ENCODE results near the gene PCDHGC5. TPM values are rescaled to one million over a fixed set of nuclear protein-coding genes. Genes with fewer than 3 reads are reported as not detected.

PCDHGC5 gene
- total RNA-seq, 2 experiments from 2014 or later: not detected

- peaks cover 21% of the 10 kb centered on the region for H3K4me1 Mint-ChIP-seq
- peaks cover 24% of the 10 kb centered on the region for H3K36me3 Mint-ChIP-seq
- no peak overlapping the region for H3K4me3 Mint-ChIP-seq
- H3K27me3 Mint-ChIP-seq: no peaks in the 10 kb centered on the region
- no peak overlapping the region for H3K27ac Mint-ChIP-seq
- H3K9me3 Mint-ChIP-seq: no peaks in the 10 kb centered on the region
- DNase-seq: no peak
Observed at GRCh38 chr5:141527426-141527825, 38.5 kb downstream of the PCDHGC5 start.

- H3K36me3 Mint-ChIP-seq: peaks cover 21% of the 10 kb centered on the region
- H3K27me3 Mint-ChIP-seq: no peaks in the 10 kb centered on the region
- H3K4me1 Mint-ChIP-seq: peaks cover 11% of the 10 kb centered on the region
- H3K9me3 Mint-ChIP-seq: no peaks in the 10 kb centered on the region
- peak overlapping the region; percentile 9 for H3K27ac Mint-ChIP-seq
- DNase-seq: no peak
- H3K4me3 Mint-ChIP-seq: no peak overlapping the region
Observed at GRCh38 chr5:141528291-141528984, 39.6 kb downstream of the PCDHGC5 start.

GRCh38 chr5:141529002-141529401 lies 40.1 kb downstream of the PCDHGC5 start:
- Mint-ChIP-seq H3K27ac (no peak overlapping the region), H3K36me3 (peaks cover 22% of the 10 kb centered on the region), H3K9me3 (no peaks in the 10 kb centered on the region), H3K4me1 (peaks cover 11% of the 10 kb centered on the region), H3K27me3 (no peaks in the 10 kb centered on the region), H3K4me3 (no peak overlapping the region)
- no peak for DNase-seq

- no peaks in the 10 kb centered on the region for H3K27me3 Mint-ChIP-seq
- no peaks in the 10 kb centered on the region for H3K9me3 Mint-ChIP-seq
- no peak overlapping the region for H3K27ac Mint-ChIP-seq
Observed at GRCh38 chr5:141529873-141530272, 41.0 kb downstream of the PCDHGC5 start.

GRCh38 chr5:141532726-141533125 lies 43.8 kb downstream of the PCDHGC5 start:
- DNase-seq: no peak
- Mint-ChIP-seq H3K4me3 (no peak overlapping the region), H3K27me3 (no peaks in the 10 kb centered on the region), H3K27ac (no peak overlapping the region), H3K4me1 (no peaks in the 10 kb centered on the region), H3K36me3 (peaks cover 19% of the 10 kb centered on the region), H3K9me3 (no peaks in the 10 kb centered on the region)

More at GRCh38 chr5:141529873-141530272, 41.0 kb downstream of the PCDHGC5 start:
- DNase-seq: no peak
- H3K4me3 Mint-ChIP-seq: no peak overlapping the region
- H3K36me3 Mint-ChIP-seq: peaks cover 23% of the 10 kb centered on the region
- peaks cover 8% of the 10 kb centered on the region for H3K4me1 Mint-ChIP-seq

GRCh38 chr5:141533897-141534296 lies 45.0 kb downstream of the PCDHGC5 start:
- H3K4me3 Mint-ChIP-seq: no peak overlapping the region
- DNase-seq: no peak
- no peaks in the 10 kb centered on the region for H3K9me3 Mint-ChIP-seq

GRCh38 chr5:141534492-141535213 lies 45.8 kb downstream of the PCDHGC5 start:
- Mint-ChIP-seq H3K4me3 (no peak overlapping the region), H3K36me3 (peaks cover 20% of the 10 kb centered on the region), H3K27me3 (no peaks in the 10 kb centered on the region), H3K4me1 (no peaks in the 10 kb centered on the region), H3K27ac (peak overlapping the region; percentile 47), H3K9me3 (no peaks in the 10 kb centered on the region)
- DNase-seq: no peak

More at GRCh38 chr5:141533897-141534296, 45.0 kb downstream of the PCDHGC5 start:
- Mint-ChIP-seq H3K27me3 (no peaks in the 10 kb centered on the region), H3K36me3 (peaks cover 15% of the 10 kb centered on the region), H3K27ac (no peak overlapping the region), H3K4me1 (no peaks in the 10 kb centered on the region)

Other genes starting within 250 kb of the PCDHGC5 start
- gene PCDHB15, start 243.7 kb upstream of the PCDHGC5 start, total RNA-seq: not detected
- under 1 TPM in 1 of 2 experiments, not detected in 1; 0.21 TPM for gene SLC25A2, start 185.0 kb upstream of the PCDHGC5 start, total RNA-seq
- 10 to 100 TPM; 60.4 to 60.5 TPM for gene TAF7, start 168.3 kb upstream of the PCDHGC5 start, total RNA-seq
- not detected for gene PCDHGA1, start 158.6 kb upstream of the PCDHGC5 start, total RNA-seq
- gene PCDHGA2, start 150.3 kb upstream of the PCDHGC5 start, total RNA-seq: not detected
- not detected for gene PCDHGA3, start 145.3 kb upstream of the PCDHGC5 start, total RNA-seq
- gene PCDHGB1, start 139.0 kb upstream of the PCDHGC5 start, total RNA-seq: not detected
- under 1 TPM in 1 of 2 experiments, not detected in 1; 0.12 TPM for gene PCDHGA4, start 134.1 kb upstream of the PCDHGC5 start, total RNA-seq
- under 1 TPM in 1 of 2 experiments, not detected in 1; 0.10 TPM for gene PCDHGB2, start 129.1 kb upstream of the PCDHGC5 start, total RNA-seq
- under 1 TPM in 1 of 2 experiments, not detected in 1; 0.06 TPM for gene PCDHGA5, start 124.9 kb upstream of the PCDHGC5 start, total RNA-seq
- not detected for gene PCDHGB3, start 118.8 kb upstream of the PCDHGC5 start, total RNA-seq
- gene PCDHGA6, start 115.2 kb upstream of the PCDHGC5 start, total RNA-seq: under 1 TPM; 0.08 TPM
- gene PCDHGA7, start 106.3 kb upstream of the PCDHGC5 start, total RNA-seq: not detected
- gene PCDHGB4, start 101.4 kb upstream of the PCDHGC5 start, total RNA-seq: not detected
- gene PCDHGA8, start 96.4 kb upstream of the PCDHGC5 start, total RNA-seq: not detected
- under 1 TPM; 0.16 to 0.26 TPM for gene PCDHGB5, start 91.1 kb upstream of the PCDHGC5 start, total RNA-seq
- not detected for gene PCDHGA9, start 86.3 kb upstream of the PCDHGC5 start, total RNA-seq
- gene PCDHGB6, start 81.1 kb upstream of the PCDHGC5 start, total RNA-seq: not detected
- under 1 TPM in 1 of 2 experiments, not detected in 1; 0.06 TPM for gene PCDHGA10, start 76.1 kb upstream of the PCDHGC5 start, total RNA-seq
- not detected for gene PCDHGB7, start 71.4 kb upstream of the PCDHGC5 start, total RNA-seq
- gene PCDHGA11, start 68.0 kb upstream of the PCDHGC5 start, total RNA-seq: under 1 TPM in 1 of 2 experiments, not detected in 1; 0.06 TPM
- under 1 TPM in 1 of 2 experiments, not detected in 1; 0.08 TPM for gene PCDHGA12, start 58.6 kb upstream of the PCDHGC5 start, total RNA-seq
- gene PCDHGC3, start 13.1 kb upstream of the PCDHGC5 start, total RNA-seq: under 1 TPM in 1 of 2 experiments, not detected in 1; 0.33 TPM
- not detected for gene PCDHGC4, start 4.1 kb upstream of the PCDHGC5 start, total RNA-seq
- 100 to 1,000 TPM; 214 to 220 TPM for gene DIAPH1, start 129.9 kb downstream of the PCDHGC5 start, total RNA-seq
- 10 to 100 TPM; 83.4 to 84.6 TPM for gene HDAC3, start 147.8 kb downstream of the PCDHGC5 start, total RNA-seq
- 10 to 100 TPM; 26.8 to 27.3 TPM for gene RELL2, start 147.9 kb downstream of the PCDHGC5 start, total RNA-seq
- 10 to 100 TPM; 22.4 to 24.8 TPM for gene FCHSD1, start 162.3 kb downstream of the PCDHGC5 start, total RNA-seq
- gene ARAP3, start 193.1 kb downstream of the PCDHGC5 start, total RNA-seq: 1 to 10 TPM; 4.1 to 5.7 TPM